Measurements from ENCODE around the gene MTERF2. TPM values are rescaled to one million over a fixed set of nuclear protein-coding genes. Genes with fewer than 3 reads are reported as not detected.

MTERF2 gene
- total and polyA plus RNA-seq, 2 experiments from 2014 or later: 16.7 to 20.6 TPM

DNA sequence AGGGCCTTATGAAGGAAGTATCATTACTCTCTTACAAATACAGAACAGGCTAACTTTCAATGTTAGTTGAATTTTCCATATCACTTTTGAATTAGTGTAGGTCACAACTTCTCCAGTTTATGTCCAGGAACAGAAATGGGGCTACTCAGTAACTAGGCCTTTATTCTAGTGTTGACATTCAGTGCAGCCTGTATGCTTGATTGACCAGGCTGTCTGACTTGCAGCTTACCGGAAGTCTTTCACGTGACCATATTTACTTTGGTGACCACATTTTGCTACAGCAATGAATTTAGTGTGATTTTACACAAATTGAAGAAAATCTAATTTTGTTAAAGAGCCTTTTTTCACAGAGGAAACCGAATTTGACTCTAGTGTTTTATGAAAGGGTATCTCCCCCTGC lies 12.4 kb downstream of the MTERF2 start:
- DNase-seq (ENCODE audit: low spot score): peak; percentile 45
- Histone ChIP-seq H3K9me3 (ENCODE audit: low read depth) (no peaks in the 10 kb centered on the region), H3K79me2 (peaks cover 42% of the 10 kb centered on the region), H3K9me2 (replicated peaks; ENCODE audit: insufficient read depth) (no peaks in the 10 kb centered on the region), H3K4me1 (ENCODE audit: insufficient read depth) (peaks cover 58% of the 10 kb centered on the region), H3K36me3 (replicated peaks; ENCODE audit: insufficient read depth, low read depth) (peaks cover 3% of the 10 kb centered on the region), H3K4me3 (no peak overlapping the region), H3K4me2 (no peak overlapping the region), H3K27ac (peak overlapping the region; percentile 80), H3K27me3 (no peaks in the 10 kb centered on the region), H4K20me1 (ENCODE audit: insufficient read depth, poor library complexity, severe bottlenecking) (peaks cover 34% of the 10 kb centered on the region), H2AFZ (no peak overlapping the region)
- WGBS (ENCODE audit: low lambda C conversion rate, missing lambda C conversion rate): 59% methylated on average over 3 of the region's 3 CpGs
- no peak for TF ChIP-seq EZH2 (IDR thresholded peaks at IDR 0.05; ENCODE audit: borderline replicate concordance)
- no peak for TF ChIP-seq EZH2phosphoT487 (IDR thresholded peaks at IDR 0.05; ENCODE audit: low read depth, severe bottlenecking, unreplicated experiment)
- TF ChIP-seq, protein P1, sequence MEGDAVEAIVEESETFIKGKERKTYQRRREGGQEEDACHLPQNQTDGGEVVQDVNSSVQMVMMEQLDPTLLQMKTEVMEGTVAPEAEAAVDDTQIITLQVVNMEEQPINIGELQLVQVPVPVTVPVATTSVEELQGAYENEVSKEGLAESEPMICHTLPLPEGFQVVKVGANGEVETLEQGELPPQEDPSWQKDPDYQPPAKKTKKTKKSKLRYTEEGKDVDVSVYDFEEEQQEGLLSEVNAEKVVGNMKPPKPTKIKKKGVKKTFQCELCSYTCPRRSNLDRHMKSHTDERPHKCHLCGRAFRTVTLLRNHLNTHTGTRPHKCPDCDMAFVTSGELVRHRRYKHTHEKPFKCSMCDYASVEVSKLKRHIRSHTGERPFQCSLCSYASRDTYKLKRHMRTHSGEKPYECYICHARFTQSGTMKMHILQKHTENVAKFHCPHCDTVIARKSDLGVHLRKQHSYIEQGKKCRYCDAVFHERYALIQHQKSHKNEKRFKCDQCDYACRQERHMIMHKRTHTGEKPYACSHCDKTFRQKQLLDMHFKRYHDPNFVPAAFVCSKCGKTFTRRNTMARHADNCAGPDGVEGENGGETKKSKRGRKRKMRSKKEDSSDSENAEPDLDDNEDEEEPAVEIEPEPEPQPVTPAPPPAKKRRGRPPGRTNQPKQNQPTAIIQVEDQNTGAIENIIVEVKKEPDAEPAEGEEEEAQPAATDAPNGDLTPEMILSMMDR (IDR thresholded peaks at IDR 0.05; ENCODE audit: poor library complexity): no peak

DNA sequence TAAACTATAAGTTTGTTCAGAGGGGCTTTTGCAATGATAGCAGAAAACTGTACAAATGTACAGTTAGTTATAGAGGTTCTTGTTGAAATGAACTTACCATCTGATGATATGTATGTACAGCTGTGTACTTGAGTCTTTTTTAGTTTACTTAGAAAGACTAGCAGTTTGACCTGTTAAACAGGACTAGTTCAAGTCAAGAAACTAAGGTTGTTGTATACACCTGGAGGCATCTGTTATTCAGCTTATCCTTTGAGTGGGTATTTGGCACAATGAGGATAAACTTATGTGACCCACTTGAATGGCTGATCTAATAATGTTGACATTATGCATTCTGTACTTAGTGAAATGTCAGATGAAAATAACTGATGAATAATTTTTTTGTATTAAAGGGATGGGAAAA lies 13.4 kb downstream of the MTERF2 start:
- Histone ChIP-seq H3K27ac (peak overlapping the region; percentile 80), H3K27me3 (no peaks in the 10 kb centered on the region), H3K4me1 (ENCODE audit: insufficient read depth) (peaks cover 58% of the 10 kb centered on the region), H3K9me2 (replicated peaks; ENCODE audit: insufficient read depth) (no peaks in the 10 kb centered on the region), H4K20me1 (ENCODE audit: insufficient read depth, poor library complexity, severe bottlenecking) (peaks cover 34% of the 10 kb centered on the region), H3K36me3 (replicated peaks; ENCODE audit: insufficient read depth, low read depth) (peaks cover 3% of the 10 kb centered on the region), H3K4me2 (no peak overlapping the region), H3K79me2 (peaks cover 52% of the 10 kb centered on the region), H3K4me3 (no peak overlapping the region), H2AFZ (no peak overlapping the region), H3K9me3 (ENCODE audit: low read depth) (no peaks in the 10 kb centered on the region)
- TF ChIP-seq EZH2phosphoT487 (IDR thresholded peaks at IDR 0.05; ENCODE audit: low read depth, severe bottlenecking, unreplicated experiment): no peak
- no peak for TF ChIP-seq EZH2 (IDR thresholded peaks at IDR 0.05; ENCODE audit: borderline replicate concordance)
- TF ChIP-seq, protein P1 (IDR thresholded peaks at IDR 0.05; ENCODE audit: poor library complexity): no peak
- no peak for DNase-seq (ENCODE audit: low spot score)

DNA sequence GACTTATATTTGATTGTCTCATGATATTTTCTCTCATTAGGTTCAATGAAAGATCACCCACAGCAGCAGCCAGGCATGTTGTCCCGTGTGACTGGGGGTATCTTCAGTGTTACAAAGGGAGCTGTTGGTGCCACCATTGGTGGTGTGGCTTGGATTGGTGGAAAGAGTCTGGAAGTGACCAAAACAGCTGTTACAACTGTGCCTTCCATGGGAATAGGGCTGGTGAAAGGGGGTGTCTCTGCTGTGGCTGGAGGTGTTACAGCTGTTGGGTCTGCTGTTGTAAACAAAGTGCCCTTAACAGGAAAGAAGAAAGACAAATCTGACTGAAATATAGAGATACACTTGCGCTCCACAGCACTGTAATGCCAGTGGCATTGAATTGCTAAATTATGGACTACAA lies 15.9 kb downstream of the MTERF2 start:
- Histone ChIP-seq H3K4me2 (no peak overlapping the region), H3K27me3 (no peaks in the 10 kb centered on the region), H4K20me1 (ENCODE audit: insufficient read depth, poor library complexity, severe bottlenecking) (peaks cover 51% of the 10 kb centered on the region), H3K4me3 (no peak overlapping the region), H3K27ac (no peak overlapping the region), H3K9me2 (replicated peaks; ENCODE audit: insufficient read depth) (no peaks in the 10 kb centered on the region), H2AFZ (no peak overlapping the region), H3K9me3 (ENCODE audit: low read depth) (no peaks in the 10 kb centered on the region), H3K4me1 (ENCODE audit: insufficient read depth) (peaks cover 34% of the 10 kb centered on the region), H3K36me3 (replicated peaks; ENCODE audit: insufficient read depth, low read depth) (peaks cover 3% of the 10 kb centered on the region), H3K79me2 (peaks cover 74% of the 10 kb centered on the region)
- WGBS (ENCODE audit: low lambda C conversion rate, missing lambda C conversion rate): 100% methylated on average over 2 of the region's 2 CpGs
- DNase-seq (ENCODE audit: low spot score): no peak
- TF ChIP-seq EZH2 (IDR thresholded peaks at IDR 0.05; ENCODE audit: borderline replicate concordance): no peak

DNA sequence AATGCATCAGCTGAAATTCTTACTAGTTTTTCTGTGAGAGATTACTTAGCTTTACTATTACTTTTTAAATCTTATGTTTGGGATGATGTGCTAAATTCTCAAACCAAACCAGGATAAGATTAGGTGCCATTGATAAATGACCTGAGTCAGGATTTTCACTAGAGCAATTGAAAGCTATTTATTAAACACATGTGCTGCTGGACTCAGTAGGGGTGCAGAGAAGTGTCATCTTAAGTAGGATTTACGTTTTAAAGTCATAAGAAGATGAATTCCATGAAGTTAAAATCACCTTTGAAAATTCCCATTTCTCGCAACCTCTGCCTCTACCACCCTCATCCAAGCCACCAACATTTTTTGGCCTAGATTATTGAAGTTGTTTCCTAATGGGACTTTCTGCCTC lies 22.4 kb downstream of the MTERF2 start:
- Histone ChIP-seq H3K9me3 (ENCODE audit: low read depth) (no peaks in the 10 kb centered on the region), H4K20me1 (ENCODE audit: insufficient read depth, poor library complexity, severe bottlenecking) (peaks cover 80% of the 10 kb centered on the region), H2AFZ (no peak overlapping the region), H3K36me3 (replicated peaks; ENCODE audit: insufficient read depth, low read depth) (no peaks in the 10 kb centered on the region), H3K4me2 (no peak overlapping the region), H3K4me3 (no peak overlapping the region), H3K4me1 (ENCODE audit: insufficient read depth) (no peaks in the 10 kb centered on the region), H3K27ac (no peak overlapping the region), H3K79me2 (peaks cover 98% of the 10 kb centered on the region), H3K27me3 (no peaks in the 10 kb centered on the region), H3K9me2 (replicated peaks; ENCODE audit: insufficient read depth) (no peaks in the 10 kb centered on the region)
- WGBS (ENCODE audit: low lambda C conversion rate, missing lambda C conversion rate): 81% methylated on average over 2 of the region's 2 CpGs
- no peak for TF ChIP-seq EZH2 (IDR thresholded peaks at IDR 0.05; ENCODE audit: borderline replicate concordance)
- TF ChIP-seq EZH2phosphoT487 (IDR thresholded peaks at IDR 0.05; ENCODE audit: low read depth, severe bottlenecking, unreplicated experiment): no peak
- TF ChIP-seq, protein P1 (IDR thresholded peaks at IDR 0.05; ENCODE audit: poor library complexity): no peak
- no peak for DNase-seq (ENCODE audit: low spot score)
